ENCODE results near the gene WDR88.
"Not testable (repeated sequence)": the region's sequence is repeated elsewhere in the genome, so short reads cannot be mapped to it uniquely, and the experiment has no call there.

The WDR88 gene

GRCh38 chr19:33214596-33214995, 82.7 kb downstream of the WDR88 start:
- no peak for DNase-seq

- DNase-seq: no peak
Observed at GRCh38 chr19:33215438-33216197, 83.7 kb downstream of the WDR88 start.

- DNase-seq: no peak
Observed at GRCh38 chr19:33216198-33216830, 84.4 kb downstream of the WDR88 start.

GRCh38 chr19:33217881-33218280, 86.0 kb downstream of the WDR88 start:
- DNase-seq: no peak

GRCh38 chr19:33219261-33219815, 87.4 kb downstream of the WDR88 start:
- DNase-seq: no peak

- no peak for DNase-seq
Observed at GRCh38 chr19:33220115-33220514, 88.2 kb downstream of the WDR88 start.

GRCh38 chr19:33220735-33221134, 88.8 kb downstream of the WDR88 start:
- DNase-seq: no peak

- DNase-seq: no peak
Observed at GRCh38 chr19:33221638-33222037, 89.7 kb downstream of the WDR88 start.

- DNase-seq: not testable (repeated sequence)
Observed at GRCh38 chr19:33222255-33222654, 90.3 kb downstream of the WDR88 start.

GRCh38 chr19:33224694-33225457, 93.0 kb downstream of the WDR88 start:
- DNase-seq: no peak

Data from CD4-positive, alpha-beta T cell treated with Interleukin-6 for 4 hours (primary cell).